Measurements from ENCODE around the gene IPO5. TPM values are rescaled to one million over a fixed set of nuclear protein-coding genes. Genes with fewer than 3 reads are reported as not detected.
"Not testable (repeated sequence)": the region's sequence is repeated elsewhere in the genome, so short reads cannot be mapped to it uniquely, and the experiment has no call there.

IPO5 gene
- total RNA-seq, 8 experiments from 2014 or later: 80.4 to 173 (median 129) TPM

DNA sequence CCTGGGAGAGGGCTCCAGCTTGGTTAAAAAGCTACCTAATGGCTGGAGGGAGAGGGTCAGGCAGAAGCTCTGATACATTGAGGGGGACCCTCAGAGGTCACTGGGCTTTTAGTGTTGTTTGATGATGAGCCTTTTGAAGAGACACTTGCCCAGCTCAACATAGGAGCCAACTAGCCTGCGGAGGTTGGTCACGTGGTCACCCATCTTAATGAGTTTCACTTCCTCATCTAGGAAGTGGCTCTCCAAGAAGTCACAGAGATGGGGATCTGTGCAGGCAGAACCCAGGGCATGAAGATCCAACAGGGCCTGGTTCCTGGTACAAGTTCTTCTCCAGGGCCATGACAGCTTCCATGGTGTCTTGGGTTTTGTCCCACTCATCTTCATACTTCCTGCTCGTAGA lies 33.4 kb downstream of the IPO5 start:
- H3K27ac ChIP-seq: no peak overlapping the region
- H3K4me1 ChIP-seq (replicated peaks in 1 of 2): no peaks in the 10 kb centered on the region
- no peak overlapping the region for H3K4me3 ChIP-seq
- in situ Hi-C loops (cut with MboI; ENCODE audit: low pct_unique_long_range_greater_than_20kb in 2 of 9, low sequenced_read_pairs in 9 of 9, unreplicated experiment in 9 of 9): loop anchor here in 1 of 9 experiments (25.0 kb wide), 1 partner anchor 425 kb away; no protein-coding TSS in a partner anchor
- no peak for ATAC-seq (replicated peaks in 6 of 8)
- 81 to 100% (median 90%) methylated on average over 1 to 3 of the region's 3 CpGs; no CpG with 5 or more reads in 4 of the 10 experiments for WGBS, 10 experiments

DNA sequence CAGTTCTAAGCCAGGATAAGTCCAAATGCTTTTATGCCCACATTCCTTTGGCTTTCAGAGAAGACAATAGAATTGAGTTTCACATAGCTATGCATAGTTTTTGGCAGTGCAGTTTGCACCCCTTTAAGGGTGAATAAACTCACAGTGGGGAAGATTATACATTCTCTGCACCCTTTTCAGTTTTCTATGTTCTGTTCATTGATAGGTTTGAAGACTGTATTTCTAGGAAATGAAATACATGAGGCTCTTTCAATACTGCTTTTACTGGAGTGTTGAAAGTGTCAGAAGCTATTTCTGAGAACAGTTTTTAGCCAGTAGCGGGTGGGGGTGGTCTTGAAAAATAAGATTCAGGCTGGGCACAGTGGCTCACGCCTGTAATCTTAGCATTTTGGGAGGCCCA lies 46.2 kb downstream of the IPO5 start:
- no peaks in the 10 kb centered on the region for H3K4me1 ChIP-seq (replicated peaks in 1 of 2)
- H3K27ac ChIP-seq: no peak overlapping the region
- 95 to 100% (median 100%) methylated on average over 1 to 2 of the region's 2 CpGs; no CpG with 5 or more reads in 7 of the 10 experiments for WGBS, 10 experiments
- ATAC-seq (replicated peaks in 6 of 8): no peak
- H3K4me3 ChIP-seq: no peak overlapping the region
- in situ Hi-C loops (cut with MboI; ENCODE audit: low pct_unique_long_range_greater_than_20kb in 2 of 9, low sequenced_read_pairs in 9 of 9, unreplicated experiment in 9 of 9): loop anchor here in 2 of 9 experiments (25.0 kb wide), 2 partner anchors 413 to 663 kb away; no protein-coding TSS in a partner anchor

DNA sequence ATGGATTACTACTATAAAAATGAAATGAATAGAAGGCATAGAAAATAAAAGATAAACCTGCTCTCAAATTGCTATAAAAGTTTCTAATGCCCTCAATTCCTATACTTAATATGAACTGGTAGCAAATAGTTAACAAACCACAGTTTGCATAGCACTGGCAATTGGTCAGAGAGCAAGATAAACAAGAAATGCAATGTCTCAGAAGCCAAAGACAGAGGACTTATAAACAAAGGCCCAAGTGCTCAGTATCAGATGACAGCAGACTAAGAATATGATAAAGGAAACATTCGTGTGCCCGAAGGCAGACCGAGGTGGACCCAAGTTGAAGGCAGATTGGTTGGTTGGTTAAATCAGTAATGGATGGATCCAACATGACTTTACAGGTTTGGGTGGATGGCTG lies 50.6 kb downstream of the IPO5 start:
- ATAC-seq (replicated peaks in 6 of 8): no peak
- 89 to 100% (median 96%) methylated on average over 1 to 3 of the region's 3 CpGs; no CpG with 5 or more reads in 3 of the 10 experiments for WGBS, 10 experiments
- H3K27ac ChIP-seq: no peak overlapping the region
- H3K4me1 ChIP-seq (replicated peaks in 1 of 2): no peaks in the 10 kb centered on the region
- in situ Hi-C loops (cut with MboI; ENCODE audit: low pct_unique_long_range_greater_than_20kb in 2 of 9, low sequenced_read_pairs in 9 of 9, unreplicated experiment in 9 of 9): loop anchor here in 1 of 9 experiments (25.0 kb wide), 1 partner anchor 658 kb away; no protein-coding TSS in a partner anchor
- no peak overlapping the region for H3K4me3 ChIP-seq

DNA sequence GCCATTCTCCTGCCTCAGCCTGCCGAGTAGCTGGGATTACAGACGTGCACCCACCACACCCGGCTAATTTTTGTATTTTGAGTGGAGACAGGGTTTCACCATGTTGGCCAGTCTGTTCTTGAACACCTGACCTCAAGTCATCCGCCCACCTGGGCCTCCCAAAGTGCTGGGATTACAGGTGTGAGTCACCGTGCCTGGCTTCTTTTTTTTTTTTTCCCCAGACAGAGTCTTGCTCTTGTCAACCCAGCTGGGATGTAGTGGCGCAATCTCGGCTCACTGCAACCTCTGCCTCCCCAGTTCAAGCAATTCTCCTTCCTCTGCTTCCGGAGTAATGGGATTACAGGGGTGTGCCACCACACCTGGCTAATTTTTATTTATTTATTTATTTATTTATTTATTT lies 51.5 kb downstream of the IPO5 start:
- ATAC-seq (replicated peaks in 6 of 8); H3K27ac ChIP-seq; H3K4me1 ChIP-seq (replicated peaks in 1 of 2); H3K4me3 ChIP-seq: not testable (repeated sequence)
- in situ Hi-C loops (cut with MboI; ENCODE audit: low pct_unique_long_range_greater_than_20kb in 2 of 9, low sequenced_read_pairs in 9 of 9, unreplicated experiment in 9 of 9): loop anchor here in 1 of 9 experiments (25.0 kb wide), 1 partner anchor 657 kb away; no protein-coding TSS in a partner anchor
- WGBS, 10 experiments: 80 to 100% (median 100%) methylated on average over 1 to 7 of the region's 8 CpGs; no CpG with 5 or more reads in 4 of the 10 experiments

DNA sequence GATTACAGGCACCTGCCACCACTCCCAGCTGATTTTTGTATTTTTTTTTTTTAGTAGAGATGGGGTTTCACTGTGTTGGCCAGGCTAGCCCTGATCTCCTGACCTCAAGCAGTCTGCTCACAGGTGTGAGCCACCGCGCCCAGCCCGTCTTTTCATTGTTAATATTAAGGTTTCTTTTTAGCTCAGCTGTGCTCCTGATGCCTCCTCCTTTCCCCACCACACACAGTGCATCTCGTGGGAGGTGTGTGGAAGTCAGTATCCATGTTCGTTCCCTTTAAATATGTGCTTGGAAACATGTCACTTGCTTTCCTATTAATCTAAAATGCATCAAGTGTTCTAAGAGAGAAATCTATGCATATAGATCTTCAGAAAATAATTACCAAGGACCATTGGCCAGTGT lies 53.5 kb downstream of the IPO5 start:
- in situ Hi-C loops (cut with MboI; ENCODE audit: low pct_unique_long_range_greater_than_20kb in 2 of 9, low sequenced_read_pairs in 9 of 9, unreplicated experiment in 9 of 9): loop anchor here in 1 of 9 experiments (25.0 kb wide), 1 partner anchor 655 kb away; no protein-coding TSS in a partner anchor
- no peak for ATAC-seq (replicated peaks in 6 of 8)
- Histone ChIP-seq H3K4me3 (no peak overlapping the region), H3K4me1 (replicated peaks in 1 of 2) (no peaks in the 10 kb centered on the region), H3K27ac (no peak overlapping the region)
- WGBS, 10 experiments: 97 to 100% (median 99%) methylated on average over 1 to 5 of the region's 5 CpGs; no CpG with 5 or more reads in 6 of the 10 experiments

DNA sequence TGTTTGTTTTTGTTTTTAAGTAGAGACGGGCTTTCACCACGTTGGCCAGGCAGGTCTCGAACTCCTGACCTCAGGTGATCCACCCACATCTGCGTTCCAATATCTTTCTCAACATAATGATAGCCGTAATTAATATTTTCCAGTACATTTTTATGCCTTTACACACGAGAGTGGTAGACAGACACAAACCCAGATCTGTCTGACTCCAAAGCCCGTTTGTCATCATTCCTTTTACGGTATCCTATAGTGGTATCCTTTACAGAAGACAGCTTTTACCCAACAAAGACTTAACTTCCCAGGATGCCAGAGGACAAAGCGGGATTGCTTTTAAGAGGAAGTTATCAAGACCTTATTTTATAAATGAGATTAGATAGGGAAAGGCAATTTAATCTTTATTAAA lies 59.8 kb downstream of the IPO5 start:
- Histone ChIP-seq H3K27ac (no peak overlapping the region), H3K4me3 (no peak overlapping the region), H3K4me1 (replicated peaks in 1 of 2) (no peaks in the 10 kb centered on the region)
- 88 to 100% (median 97%) methylated on average over 2 to 9 of the region's 9 CpGs for WGBS, 10 experiments
- in situ Hi-C loops (cut with MboI; ENCODE audit: low pct_unique_long_range_greater_than_20kb in 2 of 9, low sequenced_read_pairs in 9 of 9, unreplicated experiment in 9 of 9): loop anchor here in 1 of 9 experiments (25.0 kb wide), 1 partner anchor 649 kb away; no protein-coding TSS in a partner anchor
- ATAC-seq (replicated peaks in 6 of 8): no peak

DNA sequence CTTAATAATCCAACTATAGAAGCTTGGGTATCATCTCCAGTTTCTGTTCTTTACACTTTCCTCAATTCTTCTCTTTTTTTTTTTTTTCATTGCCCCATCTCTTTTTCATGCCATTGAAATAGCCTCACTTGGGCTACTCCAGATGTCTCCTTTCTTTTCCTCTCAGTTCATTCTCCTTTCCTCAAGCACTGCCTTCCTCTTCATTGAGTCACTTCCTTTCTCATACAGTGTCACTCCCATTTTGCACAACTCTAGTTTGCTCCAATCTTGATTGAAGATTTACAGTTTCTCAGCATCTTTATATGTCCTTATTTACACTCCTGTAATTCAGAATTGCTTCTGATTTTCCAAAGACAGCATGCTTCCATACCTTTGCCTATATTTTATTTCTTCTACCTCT lies 61.3 kb downstream of the IPO5 start:
- no peaks in the 10 kb centered on the region for H3K4me1 ChIP-seq (replicated peaks in 1 of 2)
- in situ Hi-C loops (cut with MboI; ENCODE audit: low pct_unique_long_range_greater_than_20kb in 2 of 9, low sequenced_read_pairs in 9 of 9, unreplicated experiment in 9 of 9): loop anchor here in 1 of 9 experiments (25.0 kb wide), 1 partner anchor 648 kb away; no protein-coding TSS in a partner anchor
- H3K27ac ChIP-seq: no peak overlapping the region
- no peak overlapping the region for H3K4me3 ChIP-seq
- peak in 2 of 8 experiments; percentile 64 to 67 for ATAC-seq (replicated peaks in 6 of 8)

DNA sequence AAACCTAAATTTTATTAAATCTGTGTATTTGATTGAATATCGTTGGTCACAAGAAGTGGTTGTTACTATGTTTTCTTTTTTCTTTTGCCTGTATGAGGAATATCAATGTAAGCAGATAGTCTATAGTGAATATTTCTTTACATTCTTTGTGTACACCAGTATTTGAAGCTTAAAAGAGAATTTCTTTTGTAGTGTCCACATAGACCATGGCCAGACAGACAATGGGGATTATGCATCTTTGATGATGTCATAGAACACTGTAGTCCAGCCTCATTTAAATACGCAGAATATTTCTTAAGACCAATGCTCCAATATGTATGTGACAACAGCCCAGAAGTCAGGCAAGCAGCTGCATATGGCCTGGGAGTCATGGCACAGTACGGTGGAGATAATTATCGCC lies 64.8 kb downstream of the IPO5 start:
- Histone ChIP-seq H3K27ac (no peak overlapping the region), H3K4me1 (replicated peaks in 1 of 2) (no peaks in the 10 kb centered on the region), H3K4me3 (no peak overlapping the region)
- in situ Hi-C loops (cut with MboI; ENCODE audit: low pct_unique_long_range_greater_than_20kb in 2 of 9, low sequenced_read_pairs in 9 of 9, unreplicated experiment in 9 of 9): loop anchor here in 1 of 9 experiments (25.0 kb wide), 1 partner anchor 644 kb away; no protein-coding TSS in a partner anchor
- ATAC-seq (replicated peaks in 6 of 8): peak in 1 of 8 experiments; percentile 41
- 75 to 100% (median 95%) methylated on average over 1 to 4 of the region's 4 CpGs for WGBS, 10 experiments

DNA sequence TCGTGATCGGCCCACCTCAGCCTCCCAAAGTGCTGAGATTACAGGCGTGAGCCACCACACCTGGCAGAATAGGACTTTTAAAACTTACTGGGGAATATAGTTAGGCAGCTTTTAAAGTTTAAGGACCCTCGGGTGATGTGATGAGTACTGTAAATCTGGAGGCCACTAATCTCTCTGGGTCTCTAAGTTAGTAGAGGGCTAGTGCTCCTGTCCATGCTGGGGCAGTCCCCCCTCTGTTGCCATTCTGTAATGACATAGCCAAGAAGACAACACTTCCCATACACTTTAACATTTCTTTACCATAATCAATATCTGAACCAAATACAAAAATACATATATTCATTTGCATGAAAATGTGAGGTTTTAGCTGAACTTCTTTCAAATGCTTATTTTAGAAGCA lies 65.7 kb downstream of the IPO5 start:
- WGBS, 10 experiments: 92 to 100% (median 100%) methylated on average over 1 to 4 of the region's 4 CpGs; no CpG with 5 or more reads in 5 of the 10 experiments
- in situ Hi-C loops (cut with MboI; ENCODE audit: low pct_unique_long_range_greater_than_20kb in 2 of 9, low sequenced_read_pairs in 9 of 9, unreplicated experiment in 9 of 9): loop anchor here in 1 of 9 experiments (25.0 kb wide), 1 partner anchor 643 kb away; no protein-coding TSS in a partner anchor
- ATAC-seq (replicated peaks in 6 of 8): no peak
- Histone ChIP-seq H3K27ac (no peak overlapping the region), H3K4me1 (replicated peaks in 1 of 2) (no peaks in the 10 kb centered on the region), H3K4me3 (no peak overlapping the region)

DNA sequence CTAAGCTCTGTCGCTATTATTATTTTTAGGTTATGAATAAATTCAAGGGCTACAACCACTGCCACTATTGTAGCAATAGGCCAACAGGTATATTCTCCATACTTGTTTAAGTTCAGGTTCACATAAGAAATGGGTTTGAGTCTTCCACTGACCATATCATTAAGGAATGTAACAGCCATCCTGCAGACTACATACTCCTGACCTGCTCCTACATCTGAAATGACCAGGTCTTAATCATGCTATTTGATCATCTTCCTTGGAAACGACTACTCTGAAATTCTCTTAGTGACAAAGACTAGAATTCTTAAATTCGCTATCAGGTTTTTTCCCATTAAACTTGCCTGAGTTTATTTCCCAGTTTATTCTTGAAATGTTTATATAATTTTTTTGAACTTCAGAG lies 66.8 kb downstream of the IPO5 start:
- Histone ChIP-seq H3K4me3 (no peak overlapping the region), H3K27ac (no peak overlapping the region), H3K4me1 (replicated peaks in 1 of 2) (no peaks in the 10 kb centered on the region)
- ATAC-seq (replicated peaks in 6 of 8): no peak
- in situ Hi-C loops (cut with MboI; ENCODE audit: low pct_unique_long_range_greater_than_20kb in 2 of 9, low sequenced_read_pairs in 9 of 9, unreplicated experiment in 9 of 9): loop anchor here in 1 of 9 experiments (25.0 kb wide), 1 partner anchor 642 kb away; no protein-coding TSS in a partner anchor
- WGBS, 10 experiments: 65 to 100% (median 92%) methylated on average over 2 to 3 of the region's 3 CpGs; no CpG with 5 or more reads in 1 of the 10 experiments

DNA sequence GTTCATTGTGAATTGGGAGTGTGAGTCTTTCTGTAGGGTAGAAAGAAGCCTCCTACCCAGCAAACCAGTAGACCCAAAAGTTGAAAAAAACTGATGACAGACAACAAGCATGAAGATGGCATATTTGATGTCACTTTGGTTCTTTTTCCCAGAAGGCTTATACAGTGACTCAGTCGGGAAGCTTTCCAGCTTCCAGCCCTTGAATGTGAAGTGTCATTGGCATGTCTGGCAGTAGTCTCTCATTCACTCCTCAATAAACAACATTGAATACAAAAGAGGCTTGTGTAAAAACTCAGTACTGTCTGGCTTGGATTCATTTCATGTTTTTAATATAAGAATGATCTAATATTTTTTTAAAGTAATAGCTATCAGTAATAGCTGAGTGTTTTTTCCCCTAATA lies 68.7 kb downstream of the IPO5 start:
- in situ Hi-C loops (cut with MboI; ENCODE audit: low pct_unique_long_range_greater_than_20kb in 2 of 9, low sequenced_read_pairs in 9 of 9, unreplicated experiment in 9 of 9): loop anchor here in 1 of 9 experiments (25.0 kb wide), 1 partner anchor 640 kb away; no protein-coding TSS in a partner anchor
- no peak overlapping the region for H3K27ac ChIP-seq
- ATAC-seq (replicated peaks in 6 of 8): peak in 5 of 8 experiments; percentile 15 to 84 (median 62)

DNA sequence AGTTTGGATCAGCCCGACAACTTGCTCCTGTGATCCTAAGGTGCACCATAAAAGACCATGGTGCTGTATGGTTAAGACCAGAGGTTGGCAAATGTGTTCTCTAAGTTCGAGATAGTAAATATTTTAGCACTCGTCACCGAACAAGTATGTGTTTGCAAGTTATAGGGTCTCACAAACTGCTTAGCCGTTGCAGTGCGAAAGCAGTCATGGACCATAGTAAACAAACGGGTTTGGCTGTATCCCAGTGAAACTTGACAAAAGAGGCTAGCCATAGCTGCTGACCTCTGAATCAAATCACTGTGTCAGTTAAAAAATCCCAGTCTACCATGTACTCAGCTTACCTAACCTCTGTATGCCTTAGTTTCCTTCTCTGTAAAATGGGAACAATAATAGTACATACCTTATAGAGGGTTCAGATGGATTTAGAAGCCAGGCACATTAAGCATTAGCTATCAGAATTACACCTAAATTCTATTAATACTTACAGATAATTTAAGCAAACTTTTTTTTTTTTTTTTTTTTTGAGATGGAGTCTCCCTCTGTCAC lies 72.1 kb downstream of the IPO5 start:
- 65 to 96% (median 92%) methylated on average over 2 to 7 of the region's 7 CpGs; no CpG with 5 or more reads in 2 of the 10 experiments for WGBS, 10 experiments
- Histone ChIP-seq H3K4me3 (no peak overlapping the region), H3K4me1 (replicated peaks in 1 of 2) (peaks cover 0 to 6% of the 10 kb centered on the region in 2 donors), H3K27ac (no peak overlapping the region)
- ATAC-seq (replicated peaks in 6 of 8): no peak
- in situ Hi-C loops (cut with MboI; ENCODE audit: low pct_unique_long_range_greater_than_20kb in 2 of 9, low sequenced_read_pairs in 9 of 9, unreplicated experiment in 9 of 9): loop anchor here in 2 of 9 experiments (25.0 kb wide), 1 partner anchor 387 kb away; no protein-coding TSS in a partner anchor

More for the DNA sequence above, 68.7 kb downstream of the IPO5 start:
- WGBS, 10 experiments: 0 to 50% (median 10%) methylated on average over 1 of the region's 1 CpG; no CpG with 5 or more reads in 6 of the 10 experiments
- no peak overlapping the region for H3K4me3 ChIP-seq
- peaks cover 0 to 6% of the 10 kb centered on the region in 2 donors for H3K4me1 ChIP-seq (replicated peaks in 1 of 2)

DNA sequence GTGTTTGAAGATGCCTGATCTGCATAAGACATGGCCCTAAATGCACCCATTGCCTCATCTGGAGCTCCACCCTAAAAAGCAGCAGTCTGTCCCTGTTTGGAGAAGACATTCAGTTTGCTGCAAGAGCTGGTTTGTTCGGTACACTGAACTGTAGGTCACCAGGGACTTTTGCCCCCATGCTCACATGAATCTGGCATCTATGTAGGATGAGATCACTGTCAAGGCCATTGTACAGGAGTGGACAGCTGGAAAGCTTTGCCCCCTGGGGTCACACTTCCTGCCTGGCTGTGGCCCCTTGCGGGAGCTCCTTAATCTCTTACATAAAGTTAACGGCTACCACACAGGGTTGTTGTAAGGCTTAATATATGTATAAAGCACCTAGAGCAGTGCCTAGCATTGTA lies 73.0 kb downstream of the IPO5 start:
- WGBS, 10 experiments: 17 to 67% (median 60%) methylated on average over 1 to 3 of the region's 3 CpGs; no CpG with 5 or more reads in 3 of the 10 experiments
- in situ Hi-C loops (cut with MboI; ENCODE audit: low pct_unique_long_range_greater_than_20kb in 2 of 9, low sequenced_read_pairs in 9 of 9, unreplicated experiment in 9 of 9): loop anchor here in 2 of 9 experiments (25.0 kb wide), 1 partner anchor 386 kb away; no protein-coding TSS in a partner anchor
- ATAC-seq (replicated peaks in 6 of 8): peak in 3 of 8 experiments; percentile 11 to 68 (median 57)
- Histone ChIP-seq H3K4me1 (replicated peaks in 1 of 2) (peaks cover 0 to 6% of the 10 kb centered on the region in 2 donors), H3K4me3 (no peak overlapping the region), H3K27ac (no peak overlapping the region)

All from motor neuron (in vitro differentiated cells).